Psoas muscle (tissue), 8 donors: ENCODE data around the gene CCDC12. TPM values are rescaled to one million over a fixed set of nuclear protein-coding genes. Genes with fewer than 3 reads are reported as not detected.

Experiments used
- ATAC-seq, 4 donors: fragments of 200-7000 bp; cut with Tn5 transposase; one replicate each; pipeline ENCODE4 v1.9.1; 2020; ENCODE audit warnings: moderate library complexity in 3 of 4, mild to moderate bottlenecking in 2 of 4
- DNase-seq, 2 donors: peaks; one replicate each; pipeline ENCODE4 v3.0.0-alpha.2; 2020
- H3K27ac ChIP-seq: fragments of 200-600 bp; one replicate; pipeline ENCODE4 v1.8.0; 2022
- H3K27me3 ChIP-seq, 3 donors: fragments of 200-600 bp in 1 of 3; one replicate each; pipeline versions ENCODE4 v1.6.1 to v1.8.0; 2013 to 2022; ENCODE audit warnings: low read length in 2 of 3, mild to moderate bottlenecking in 2 of 3, moderate library complexity in 1 of 3; ENCODE audit not compliant: insufficient read depth in 3 of 3
- H3K36me3 ChIP-seq, 2 donors: fragments of 200-600 bp in 1 of 2; one replicate each; pipeline versions ENCODE4 v1.6.1 to v1.8.0; 2013 to 2022; ENCODE audit warnings: low read depth in 1 of 2, mild to moderate bottlenecking in 1 of 2, moderate library complexity in 1 of 2; ENCODE audit not compliant: insufficient read depth in 1 of 2
- H3K4me1 ChIP-seq: fragments of 200-600 bp; one replicate; pipeline ENCODE4 v1.8.0; 2022
- H3K4me3 ChIP-seq: fragments of 200-600 bp; one replicate; pipeline ENCODE4 v1.8.0; 2022; ENCODE audit warnings: mild to moderate bottlenecking
- H3K9me3 ChIP-seq: fragments of 200-600 bp; one replicate; pipeline ENCODE4 v1.8.0; 2022
- CTCF ChIP-seq: fragments of 200-600 bp; IDR thresholded peaks from one replicate; pipeline ENCODE4 v1.8.0; 2022; ENCODE audit warnings: antibody characterized with exemption
- WGBS, 3 donors: extraction: QIAGEN DNeasy Blood & Tissue Kit; methylation state at CpG; one replicate each; pipeline versions ENCODE4 v1.1.6 to v1.1.7; 2013; 5-methylcytosine and 5-hydroxymethylcytosine counted together
- intact Hi-C, 2 donors: fragments of 100-400 bp; cut with DNase I; formaldehyde crosslinking; loops; one replicate each; pipeline versions ENCODE4 v1.11.0 to v1.14.2; 2022
- polyA plus RNA-seq, 3 donors: library from polyadenylated mRNA; stranded (reverse); fragments of 200-250 nt; gene quantifications; one replicate each; pipeline ENCODE4 v1.2.3, GENCODE V29; 2013
- total RNA-seq, 4 donors: library from RNA; stranded (reverse); fragmentation: NEBNext Ultra II Directional in 2 of 4; extraction: Animal tissue kit (Norgen Biotek cat#: 25700) in 2 of 4; gene quantifications; one replicate each; pipeline versions ENCODE4 v1.2.1 to v1.2.4, GENCODE V29; 2021 to 2023
- donor health status: healthy with polysubstance abuse.
- donor health status: DM: no; HTN: no; CAD: no; lungs with moderate emphysema.
- donor health status: Bipolar disorder and iron deficiency.
- donor health status: healthy.
- donor health status: DM: yes; HTN: yes; CAD: no.
- donor health status: DM: no; HTN: no; CAD: no.
- donor health status: DM: no; HTN: no; CAD: no.
- donor health status: DM: yes; HTN: yes; CAD: no.

CCDC12 gene
- total and polyA plus RNA-seq, 7 donors: 25.1 to 69.8 (median 36.4) TPM

DNA sequence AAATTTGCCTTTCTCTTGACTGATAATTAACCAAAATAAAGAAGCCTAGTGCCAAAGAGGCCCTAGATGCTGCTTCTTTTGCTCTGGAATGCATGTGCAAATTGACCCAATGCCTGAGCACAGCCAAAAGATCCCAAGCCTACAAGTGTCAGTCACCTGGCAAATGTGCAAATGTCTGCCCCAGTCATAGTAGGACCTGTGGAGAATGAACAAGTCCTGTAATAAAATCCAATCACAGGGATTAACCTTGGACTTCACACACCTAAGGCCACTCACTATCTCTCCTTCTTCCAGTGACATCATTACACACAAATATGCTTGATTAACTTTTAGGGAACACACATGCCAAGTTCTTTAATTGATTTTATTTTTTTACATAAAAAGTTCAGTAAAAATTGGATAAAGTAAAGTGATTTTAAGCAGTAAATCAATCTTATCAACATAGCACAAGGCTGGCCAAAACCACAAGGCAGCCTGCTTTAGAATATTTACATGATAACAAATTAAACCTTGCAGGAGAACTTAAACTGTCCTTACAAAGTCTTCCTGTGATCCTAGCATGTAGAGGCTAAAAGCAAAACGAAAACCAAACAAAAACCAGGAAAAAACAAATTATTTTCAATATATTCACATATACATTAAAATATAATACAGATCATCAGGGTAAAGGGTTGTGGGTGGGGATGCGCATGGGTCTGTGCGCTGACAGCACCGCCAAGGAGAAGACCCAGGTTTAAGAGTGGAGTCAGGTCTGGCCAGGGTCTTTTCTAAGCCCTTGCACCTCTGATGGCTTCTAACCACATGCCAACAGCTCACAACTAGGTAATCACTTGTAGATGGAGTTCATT is 39.8 kb upstream of the CCDC12 start:
- Histone ChIP-seq H3K4me3 (no peak overlapping the region), H3K27ac (peak overlapping the region; percentile 6), H3K27me3 (no peaks in the 10 kb centered on the region), H3K4me1 (peaks cover 34% of the 10 kb centered on the region), H3K36me3 (peaks cover 11 to 50% of the 10 kb centered on the region in 2 donors), H3K9me3 (no peaks in the 10 kb centered on the region)
- ATAC-seq: no peak
- no peak for TF ChIP-seq CTCF
- intact Hi-C loops: no loop called here
- whole genome bisulfite sequencing, 3 donors: 94 to 97% (median 95%) methylated on average over 4 of the region's 4 CpGs
- no peak for DNase-seq

GRCh38 chr3:47015151-47015550 is 38.6 kb upstream of the CCDC12 start:
- Histone ChIP-seq H3K27me3 (no peaks in the 10 kb centered on the region), H3K27ac (no peak overlapping the region), H3K36me3 (peaks cover 11 to 50% of the 10 kb centered on the region in 2 donors), H3K4me1 (peaks cover 22% of the 10 kb centered on the region), H3K4me3 (no peak overlapping the region), H3K9me3 (no peaks in the 10 kb centered on the region)
- TF ChIP-seq CTCF: no peak
- intact Hi-C loops: no loop called here
- no peak for DNase-seq
- ATAC-seq: no peak

DNA sequence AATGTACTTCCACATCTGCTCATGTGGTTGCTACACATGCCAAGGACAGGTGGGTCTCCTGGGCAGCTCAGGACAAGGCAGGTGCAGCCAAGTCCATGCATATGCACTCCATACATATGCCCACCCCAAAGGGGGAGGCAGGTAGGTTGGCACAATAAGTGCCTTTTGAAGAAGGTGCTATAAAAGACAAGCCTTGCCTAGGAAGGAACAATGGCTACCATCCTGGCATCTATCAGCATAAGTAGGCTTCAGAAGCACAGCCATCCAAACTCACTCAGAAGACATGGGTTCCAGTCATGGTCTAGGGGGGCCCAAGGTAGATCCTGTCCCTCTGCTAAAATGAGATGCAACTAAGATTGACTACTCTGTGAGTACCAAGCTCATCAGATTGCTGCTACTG is 37.5 kb upstream of the CCDC12 start:
- ATAC-seq: no peak
- peaks cover 11 to 42% of the 10 kb centered on the region in 2 donors for H3K36me3 ChIP-seq
- no peak for DNase-seq
- no peaks in the 10 kb centered on the region for H3K27me3 ChIP-seq
- no peak overlapping the region for H3K4me3 ChIP-seq
- H3K4me1 ChIP-seq: peaks cover 17% of the 10 kb centered on the region
- H3K9me3 ChIP-seq: no peaks in the 10 kb centered on the region
- no peak for TF ChIP-seq CTCF
- intact Hi-C loops: no loop called here
- no peak overlapping the region for H3K27ac ChIP-seq

DNA sequence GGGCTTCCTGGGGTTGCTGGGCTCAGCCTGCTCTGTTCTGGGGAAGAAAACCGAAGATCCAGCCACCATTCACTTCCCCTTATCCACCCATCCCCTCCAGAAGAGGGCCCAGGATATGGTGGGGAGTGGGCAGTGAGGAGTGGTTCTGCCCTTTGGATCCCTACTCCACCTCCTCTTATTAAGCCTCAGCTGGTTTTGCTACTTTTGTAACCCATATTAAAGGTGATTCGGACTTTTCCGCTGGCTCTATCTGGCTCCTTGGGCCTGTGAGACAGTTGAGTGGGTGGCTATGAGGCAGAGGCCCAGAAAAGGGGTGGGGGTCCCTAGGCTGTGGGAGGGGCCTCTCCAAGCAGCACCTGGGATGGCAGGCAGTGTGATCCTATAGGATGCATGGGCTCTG is 36.7 kb upstream of the CCDC12 start:
- no peak for TF ChIP-seq CTCF
- no peak for ATAC-seq
- 86 to 91% (median 90%) methylated on average over 3 of the region's 3 CpGs for WGBS, 3 donors
- no peak for DNase-seq
- Histone ChIP-seq H3K4me3 (no peak overlapping the region), H3K9me3 (no peaks in the 10 kb centered on the region), H3K36me3 (peaks cover 7 to 34% of the 10 kb centered on the region in 2 donors), H3K27ac (no peak overlapping the region), H3K27me3 (no peaks in the 10 kb centered on the region), H3K4me1 (peaks cover 24% of the 10 kb centered on the region)
- intact Hi-C loops: no loop called here
